Measurements from ENCODE around the gene UBXN11.

- TF ChIP-seq, protein P1, sequence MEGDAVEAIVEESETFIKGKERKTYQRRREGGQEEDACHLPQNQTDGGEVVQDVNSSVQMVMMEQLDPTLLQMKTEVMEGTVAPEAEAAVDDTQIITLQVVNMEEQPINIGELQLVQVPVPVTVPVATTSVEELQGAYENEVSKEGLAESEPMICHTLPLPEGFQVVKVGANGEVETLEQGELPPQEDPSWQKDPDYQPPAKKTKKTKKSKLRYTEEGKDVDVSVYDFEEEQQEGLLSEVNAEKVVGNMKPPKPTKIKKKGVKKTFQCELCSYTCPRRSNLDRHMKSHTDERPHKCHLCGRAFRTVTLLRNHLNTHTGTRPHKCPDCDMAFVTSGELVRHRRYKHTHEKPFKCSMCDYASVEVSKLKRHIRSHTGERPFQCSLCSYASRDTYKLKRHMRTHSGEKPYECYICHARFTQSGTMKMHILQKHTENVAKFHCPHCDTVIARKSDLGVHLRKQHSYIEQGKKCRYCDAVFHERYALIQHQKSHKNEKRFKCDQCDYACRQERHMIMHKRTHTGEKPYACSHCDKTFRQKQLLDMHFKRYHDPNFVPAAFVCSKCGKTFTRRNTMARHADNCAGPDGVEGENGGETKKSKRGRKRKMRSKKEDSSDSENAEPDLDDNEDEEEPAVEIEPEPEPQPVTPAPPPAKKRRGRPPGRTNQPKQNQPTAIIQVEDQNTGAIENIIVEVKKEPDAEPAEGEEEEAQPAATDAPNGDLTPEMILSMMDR (IDR thresholded peaks at IDR 0.05 in 4 of 5, conservative IDR thresholded peaks at IDR 0.05 in 1 of 5): peak; percentile 60 to 90 (median 82)
- peak in 1 of 2 donors; percentile 19 for TF ChIP-seq POLR2A (IDR thresholded peaks at IDR 0.05)
These were observed 30.6 kb downstream of the UBXN11 start for GRCh38 chr1:26275580-26276431.
